Measurements from ENCODE around the gene ABCG1.

GRCh38 chr21:42238185-42238934 lies 19.4 kb downstream of the ABCG1 start:
- TF ChIP-seq HOXB13 (CRISPR knock-in tag; IDR thresholded peaks at IDR 0.05; ENCODE audit: low read depth) (no peak), CTCF (IDR thresholded peaks at IDR 0.05) (no peak), EP300 (IDR thresholded peaks at IDR 0.05) (no peak), NFE2L2 (conservative IDR thresholded peaks at IDR 0.05; ENCODE audit: low read length) (no peak), E2F6 (IDR thresholded peaks at IDR 0.05; ENCODE audit: borderline replicate concordance, low read depth) (no peak), HOXA7 (CRISPR knock-in tag; IDR thresholded peaks at IDR 0.05) (no peak), POLR2A (IDR thresholded peaks at IDR 0.05; ENCODE audit: low read length) (no peak), CEBPB (IDR thresholded peaks at IDR 0.05) (no peak), SMC3 (IDR thresholded peaks at IDR 0.05) (no peak), HMGXB4 (CRISPR knock-in tag; IDR thresholded peaks at IDR 0.05; ENCODE audit: borderline replicate concordance) (no peak), MAX (IDR thresholded peaks at IDR 0.05) (no peak), ZC3H11A (IDR thresholded peaks at IDR 0.05) (no peak), POLR2AphosphoS2 (conservative IDR thresholded peaks at IDR 0.05; ENCODE audit: low read length) (no peak), ESRRA (IDR thresholded peaks at IDR 0.05; ENCODE audit: borderline replicate concordance, low read length) (no peak)
